Neural cell (in vitro differentiated cells): ENCODE data around the gene SURF1. TPM values are rescaled to one million over a fixed set of nuclear protein-coding genes. Genes with fewer than 3 reads are reported as not detected.

Experiments
- H2AFZ ChIP-seq: fragments of 200-600, 300-800 bp; sonication (generic), shearing (Covaris generic); 2 replicates; pipeline ENCODE4 v1.6.0; 2014; ENCODE audit warnings: low read depth, mild to moderate bottlenecking, antibody characterized with exemption, low read length, moderate library complexity
- H3F3A ChIP-seq: fragments of 200-600 bp; shearing (Covaris generic); 2 replicates; pipeline ENCODE4 v1.6.1; 2016; ENCODE audit warnings: mild to moderate bottlenecking, moderate library complexity, mixed read lengths, antibody characterized with exemption, low read length; ENCODE audit not compliant: insufficient read depth, poor library complexity, severe bottlenecking
- H3K27ac ChIP-seq: fragments of 200-600, 300-800 bp; sonication (generic), shearing (Covaris generic); 2 replicates; pipeline ENCODE4 v1.5.1; 2014; ENCODE audit warnings: mild to moderate bottlenecking, low read length, moderate library complexity
- H3K27me3 ChIP-seq: fragments of 300-800, 200-600 bp; sonication (generic), shearing (Covaris generic); 2 replicates; pipeline ENCODE4 v1.6.0; 2014; ENCODE audit warnings: mild to moderate bottlenecking, low read depth, low read length, moderate library complexity; ENCODE audit not compliant: insufficient read depth
- H3K36me3 ChIP-seq: fragments of 300-800, 200-600 bp; sonication (generic), shearing (Covaris generic); 2 replicates; pipeline ENCODE4 v1.5.1; 2014; ENCODE audit warnings: mild to moderate bottlenecking, antibody characterized with exemption, low read length, moderate library complexity; ENCODE audit not compliant: insufficient read depth
- H3K4me2 ChIP-seq: fragments of 300-800, 200-600 bp; sonication (generic), shearing (Covaris generic); 2 replicates; pipeline ENCODE4 v1.6.0; 2014; ENCODE audit warnings: mild to moderate bottlenecking, low read length
- H3K4me3 ChIP-seq: fragments of 300-800, 200-600 bp; sonication (generic), shearing (Covaris generic); 2 replicates; pipeline ENCODE4 v1.5.1; 2014; ENCODE audit warnings: mild to moderate bottlenecking, low read length, moderate library complexity
- H3K79me2 ChIP-seq: fragments of 200-600 bp; shearing (Covaris generic); replicated peaks from 2 replicates; pipeline ENCODE4 v1.6.0; 2014; ENCODE audit warnings: mild to moderate bottlenecking, low read length, moderate library complexity; ENCODE audit not compliant: insufficient read depth
- H3K9ac ChIP-seq: fragments of 300-800, 200-600 bp; sonication (generic), shearing (Covaris generic); 2 replicates; pipeline ENCODE4 v1.6.1; 2016; ENCODE audit warnings: mild to moderate bottlenecking, low read length, mixed read lengths
- H3K9me2 ChIP-seq: fragments of 200-600 bp; shearing (Covaris generic); 2 replicates; pipeline ENCODE4 v1.6.1; 2016; ENCODE audit warnings: mild to moderate bottlenecking, low read length, mixed read lengths; ENCODE audit not compliant: insufficient read depth
- H3K9me3 ChIP-seq: fragments of 200-600, 300-800 bp; sonication (generic), shearing (Covaris generic); 2 replicates; pipeline ENCODE4 v1.6.1; 2016; ENCODE audit warnings: mild to moderate bottlenecking, mixed run types, low read length, moderate library complexity, mixed read lengths
- H4K20me1 ChIP-seq: fragments of 200-600 bp; shearing (Covaris generic); 2 replicates; pipeline ENCODE4 v1.6.1; 2016; ENCODE audit warnings: mild to moderate bottlenecking, mixed run types; ENCODE audit not compliant: insufficient read depth
- CTCF ChIP-seq: fragments of 450-650 bp; IDR thresholded peaks from 2 replicates; pipeline ENCODE4 v1.5.1; 2014; ENCODE audit warnings: antibody characterized with exemption, mild to moderate bottlenecking, moderate library complexity; ENCODE audit not compliant: poor library complexity, severe bottlenecking
- EP300 ChIP-seq: fragments of 450-650 bp; conservative IDR thresholded peaks from 2 replicates; pipeline ENCODE4 v1.6.1; 2014; ENCODE audit warnings: antibody characterized with exemption, mild to moderate bottlenecking, moderate library complexity; ENCODE audit not compliant: poor library complexity, severe bottlenecking
- EZH2 ChIP-seq: fragments of 200-600, 300-800 bp; shearing (Covaris generic), sonication (generic); IDR thresholded peaks from 2 replicates; pipeline ENCODE4 v1.6.1; 2014; ENCODE audit warnings: antibody characterized with exemption, low read length, borderline replicate concordance, mild to moderate bottlenecking; ENCODE audit not compliant: insufficient read depth, poor library complexity, severe bottlenecking
- MXI1 ChIP-seq: fragments of 450-650 bp; conservative IDR thresholded peaks from 2 replicates; pipeline ENCODE4 v1.6.1; 2014; ENCODE audit warnings: antibody characterized with exemption, mild to moderate bottlenecking; ENCODE audit not compliant: poor library complexity, severe bottlenecking
- POLR2AphosphoS5 ChIP-seq: IDR thresholded peaks from 2 replicates; pipeline ENCODE4 v1.6.1; 2012
- RAD21 ChIP-seq: fragments of 450-650 bp; conservative IDR thresholded peaks from 2 replicates; pipeline ENCODE4 v1.6.1; 2014; ENCODE audit warnings: antibody characterized with exemption, mild to moderate bottlenecking, moderate library complexity
- REST ChIP-seq: IDR thresholded peaks from 2 replicates; pipeline ENCODE4 v1.6.1; 2012; ENCODE audit warnings: borderline replicate concordance
- SMC3 ChIP-seq: fragments of 450-650 bp; conservative IDR thresholded peaks from 2 replicates; pipeline ENCODE4 v1.6.1; 2014; ENCODE audit warnings: antibody characterized with exemption, mild to moderate bottlenecking, moderate library complexity; ENCODE audit not compliant: poor library complexity
- TAF1 ChIP-seq: IDR thresholded peaks from 2 replicates; pipeline ENCODE4 v1.6.1; 2012; ENCODE audit warnings: low read depth
- polyA plus RNA-seq: library from polyadenylated mRNA; depleted of rRNA; stranded (reverse); fragments of >200 nt; gene quantifications from 2 replicates; pipeline ENCODE4 v1.2.3, GENCODE V29; 2014

SURF1 gene
- polyA plus RNA-seq, 1 donor from 2014 or later: 32.3 TPM

GRCh38 chr9:133386338-133386737 lies 30.1 kb upstream of the SURF1 start:
- H3K27ac ChIP-seq: no peak overlapping the region
- no peaks in the 10 kb centered on the region for H3K27me3 ChIP-seq
- H3K9ac ChIP-seq: no peak overlapping the region
- no peaks in the 10 kb centered on the region for H3K36me3 ChIP-seq
- no peaks in the 10 kb centered on the region for H3K9me2 ChIP-seq
- no peak overlapping the region for H2AFZ ChIP-seq
- no peak overlapping the region for H3K4me3 ChIP-seq
- H3F3A ChIP-seq: no peaks in the 10 kb centered on the region
- H3K79me2 ChIP-seq: no peaks in the 10 kb centered on the region
- H4K20me1 ChIP-seq: no peaks in the 10 kb centered on the region
- H3K4me2 ChIP-seq: no peak overlapping the region
- TF ChIP-seq CTCF: no peak
- TF ChIP-seq POLR2AphosphoS5: no peak
- no peak for TF ChIP-seq EZH2
- TF ChIP-seq MXI1: no peak
- TF ChIP-seq TAF1: no peak
- H3K9me3 ChIP-seq: no peaks in the 10 kb centered on the region

- Histone ChIP-seq H3K9me3 (no peaks in the 10 kb centered on the region), H3K4me2 (no peak overlapping the region), H3K36me3 (no peaks in the 10 kb centered on the region), H3K4me3 (no peak overlapping the region), H3K79me2 (no peaks in the 10 kb centered on the region), H2AFZ (no peak overlapping the region), H3K9ac (no peak overlapping the region), H3K27ac (no peak overlapping the region), H3F3A (no peaks in the 10 kb centered on the region), H4K20me1 (no peaks in the 10 kb centered on the region), H3K9me2 (no peaks in the 10 kb centered on the region), H3K27me3 (no peaks in the 10 kb centered on the region)
- TF ChIP-seq SMC3: no peak
- TF ChIP-seq POLR2AphosphoS5: no peak
- no peak for TF ChIP-seq EZH2
- no peak for TF ChIP-seq REST
- TF ChIP-seq EP300: no peak
- TF ChIP-seq TAF1: no peak
- no peak for TF ChIP-seq CTCF
- TF ChIP-seq RAD21: no peak
- TF ChIP-seq MXI1: no peak
Measured at GRCh38 chr9:133385452-133385851, 29.2 kb upstream of the SURF1 start.
